Stimulated activated CD4-positive, alpha-beta T cell treated with anti-CD3 and anti-CD28 coated beads, TNF-alpha, amount 100 ng/mL, for 1 hour (primary cell): Measurements from ENCODE around the gene LENEP.
A peak's percentile ranks its signal among the peaks of the same experiment; 100 is the strongest.

ENCODE experiments used
- DNase-seq, 3 donors: peaks; one replicate each; pipeline ENCODE4 v3.0.0-alpha.2; 2020; ENCODE audit warnings: low read depth in 3 of 3, low spot score in 1 of 3

The LENEP gene, protein sequence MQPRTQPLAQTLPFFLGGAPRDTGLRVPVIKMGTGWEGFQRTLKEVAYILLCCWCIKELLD

DNA sequence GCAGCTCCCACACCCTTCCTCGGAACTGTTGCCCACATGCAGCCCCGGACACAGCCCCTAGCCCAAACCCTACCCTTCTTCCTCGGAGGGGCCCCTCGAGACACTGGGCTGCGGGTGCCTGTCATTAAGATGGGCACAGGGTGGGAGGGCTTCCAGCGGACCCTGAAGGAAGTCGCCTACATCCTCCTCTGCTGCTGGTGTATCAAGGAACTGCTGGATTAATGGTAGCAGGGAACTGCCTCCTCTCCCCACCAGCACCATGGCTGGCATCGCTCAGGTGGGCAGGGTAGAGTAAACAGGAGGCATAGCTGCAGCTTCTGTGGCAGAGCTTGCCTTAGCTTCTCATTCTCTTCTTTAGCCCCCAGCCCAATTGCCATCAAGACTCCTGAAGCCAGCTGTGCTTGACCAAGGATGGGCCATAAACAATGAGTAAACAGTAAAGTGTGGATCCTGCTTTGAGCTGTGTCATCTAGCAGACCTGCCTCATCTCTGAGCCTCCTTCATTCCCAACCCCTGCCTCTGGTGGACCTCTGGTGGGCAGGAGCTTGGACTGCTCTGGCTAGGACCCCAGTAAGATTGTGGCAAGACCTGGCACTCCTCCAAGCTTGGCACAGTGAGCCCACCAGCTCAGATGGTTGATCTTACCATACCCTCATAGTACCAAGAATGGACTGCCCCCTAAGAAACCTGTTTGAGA, at the start of gene LENEP:
LENEP (plus strand) TSS at position 15 of the 697 bp plus-strand sequence; CDS start at position 37, 22 bp downstream.
- DNase-seq, result no peak

DNA sequence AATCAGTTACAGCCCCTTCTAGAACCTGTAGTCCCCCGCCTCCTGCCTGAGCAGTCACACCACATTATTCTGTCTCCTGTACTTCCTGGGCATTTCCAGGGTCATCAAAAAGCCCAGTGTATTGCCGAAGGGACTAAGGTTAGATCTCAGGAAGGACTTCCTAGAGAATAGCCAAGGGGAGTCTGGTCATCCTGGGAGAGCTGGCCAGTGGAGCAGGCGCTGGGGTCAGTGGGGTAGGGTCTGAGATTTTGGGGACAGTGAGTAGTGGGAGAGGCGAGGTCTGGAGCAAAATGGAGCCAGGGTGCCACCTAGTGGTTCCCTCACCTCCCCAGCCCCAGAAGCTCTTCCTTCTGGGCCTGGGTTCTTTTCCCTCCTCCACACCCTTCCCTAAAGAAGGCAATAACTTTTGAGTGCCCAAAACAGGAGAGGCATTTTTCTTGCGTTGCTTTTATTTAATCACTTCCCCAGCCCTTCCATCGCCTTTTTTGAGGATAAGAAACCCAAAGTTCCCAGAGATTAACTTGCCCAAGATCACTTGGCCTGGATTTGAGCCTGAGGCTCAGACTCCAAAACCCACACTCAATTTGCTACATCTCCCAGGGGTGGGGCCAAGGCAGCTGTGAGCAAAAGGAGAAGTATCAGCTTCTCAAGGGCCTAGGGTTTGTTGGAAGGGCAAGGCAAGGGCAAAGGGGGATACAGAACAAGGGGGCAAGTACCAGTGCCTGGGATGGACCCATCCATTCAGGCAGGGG, 49.6 kb upstream of the LENEP start:
- no peak for DNase-seq

DNA sequence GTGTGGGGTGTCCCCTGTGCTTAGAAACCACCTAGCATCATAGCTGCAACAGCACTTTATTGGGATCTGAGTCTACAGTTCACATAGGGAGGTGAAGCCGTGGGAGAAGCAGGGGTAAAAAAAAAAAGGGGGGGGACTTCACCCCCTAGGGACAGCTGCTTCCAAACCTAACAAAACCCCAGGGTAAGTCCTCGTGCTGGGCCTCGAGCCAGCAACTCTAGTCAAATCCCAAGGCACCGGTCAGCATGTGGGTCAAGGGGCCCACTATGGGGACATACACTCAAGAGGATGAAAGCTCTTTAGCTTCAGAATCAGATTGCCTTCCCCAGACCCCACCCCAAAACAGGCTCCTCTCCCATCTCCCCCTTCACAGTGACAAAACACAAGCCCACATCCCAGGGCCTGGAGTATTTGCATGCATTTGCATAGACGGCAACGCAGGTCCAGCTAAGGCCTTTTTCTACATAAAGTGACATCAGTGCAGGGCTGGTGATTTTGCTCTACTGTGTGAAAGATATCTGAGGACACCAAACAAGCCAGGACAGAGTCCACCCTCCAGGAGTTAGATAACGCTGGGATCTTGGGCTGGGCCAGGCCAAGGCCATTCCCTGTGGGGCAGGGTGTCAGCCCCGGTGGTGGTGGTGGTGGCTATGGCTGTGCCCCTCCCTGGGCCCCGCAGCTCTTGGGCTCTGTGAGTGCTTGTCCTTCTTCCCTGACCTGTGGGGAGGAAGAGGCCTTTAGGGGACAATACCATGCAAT, 48.8 kb upstream of the LENEP start:
- DNase-seq, result no peak

GRCh38 chr1:154945160-154945961, 48.0 kb upstream of the LENEP start:
- DNase-seq, result no peak

GRCh38 chr1:154945962-154946850, 47.2 kb upstream of the LENEP start:
- DNase-seq, result no peak

DNA sequence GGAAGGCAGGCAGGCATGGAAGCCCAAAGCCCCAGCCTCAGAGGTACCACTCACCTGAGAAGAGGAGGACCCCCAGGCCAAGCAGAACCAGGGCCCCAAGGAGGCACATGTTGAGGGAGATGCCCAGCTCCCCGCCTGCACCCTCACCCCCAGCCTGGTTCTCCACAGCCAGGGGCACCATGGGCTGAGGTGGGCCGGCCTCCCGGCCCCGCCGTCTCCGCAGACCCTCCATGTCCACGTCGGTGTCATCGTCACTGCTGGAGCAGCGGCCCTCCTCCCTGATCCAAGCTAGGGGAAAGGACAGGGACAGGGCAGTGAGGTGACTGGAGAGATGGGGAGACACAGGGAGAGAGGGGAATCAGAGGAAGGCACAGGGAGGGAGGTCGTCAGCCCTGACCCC, 45.3 kb upstream of the LENEP start:
- DNase-seq, result no peak

GRCh38 chr1:154951901-154952657, 41.3 kb upstream of the LENEP start:
- DNase-seq, result peak in 1 of 3 donors; percentile 51

DNA sequence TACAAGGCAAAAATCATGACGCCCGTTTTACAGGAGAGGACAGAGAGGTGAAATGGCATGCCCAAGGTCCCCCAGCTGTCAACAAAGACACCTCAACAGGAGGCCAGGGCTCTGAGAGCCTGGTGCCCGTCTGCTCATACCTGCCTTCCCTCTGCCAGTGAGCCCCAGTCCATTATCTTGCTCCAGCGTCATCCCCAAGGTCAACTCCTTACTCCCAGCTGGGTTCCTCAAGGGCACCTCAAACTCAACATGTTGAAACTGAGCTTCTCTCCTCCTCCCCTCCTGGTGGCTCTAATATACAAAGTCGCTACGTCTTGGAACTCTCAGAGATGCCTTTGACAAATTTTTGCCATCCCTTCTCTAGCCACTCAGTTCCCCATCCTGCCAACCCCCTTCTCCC, 40.7 kb upstream of the LENEP start:
- no peak for DNase-seq

GRCh38 chr1:154953611-154954038, 39.8 kb upstream of the LENEP start:
- no peak for DNase-seq

GRCh38 chr1:154954541-154954940, 38.8 kb upstream of the LENEP start:
- DNase-seq, result no peak

DNA sequence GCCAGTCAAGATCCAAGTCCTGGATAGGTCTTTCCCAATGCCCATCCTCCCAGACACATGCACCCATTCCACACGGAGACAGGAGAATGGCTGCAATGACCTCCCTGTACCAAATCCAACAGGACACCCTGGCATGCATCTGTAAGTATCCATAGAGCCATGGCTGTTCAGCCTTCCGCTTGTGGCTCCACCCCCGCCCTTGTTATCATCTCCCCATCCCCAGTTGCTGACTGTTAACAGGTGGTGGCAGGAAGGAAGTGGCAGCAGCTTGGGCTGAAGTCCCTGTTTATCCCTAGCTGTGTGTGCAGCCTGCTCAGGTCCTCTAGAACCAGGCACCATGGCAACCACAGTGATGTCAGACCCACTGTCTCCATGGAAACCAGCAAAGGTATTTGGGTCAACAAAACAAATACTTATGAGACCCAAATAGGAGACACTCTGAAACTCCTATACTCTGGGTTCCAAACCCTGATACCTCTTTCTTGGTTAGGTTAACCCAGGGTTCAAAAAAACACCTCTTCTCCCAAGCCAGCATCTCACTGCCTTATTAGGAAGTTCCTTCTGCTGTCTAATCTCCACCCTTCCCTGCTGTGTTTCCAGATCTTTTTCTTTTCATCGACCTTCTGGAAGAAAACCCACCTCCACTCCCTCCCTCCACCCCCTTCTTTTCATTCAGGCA, 38.2 kb upstream of the LENEP start:
- peak in 2 of 3 donors; percentile 71 to 87 for DNase-seq

DNA sequence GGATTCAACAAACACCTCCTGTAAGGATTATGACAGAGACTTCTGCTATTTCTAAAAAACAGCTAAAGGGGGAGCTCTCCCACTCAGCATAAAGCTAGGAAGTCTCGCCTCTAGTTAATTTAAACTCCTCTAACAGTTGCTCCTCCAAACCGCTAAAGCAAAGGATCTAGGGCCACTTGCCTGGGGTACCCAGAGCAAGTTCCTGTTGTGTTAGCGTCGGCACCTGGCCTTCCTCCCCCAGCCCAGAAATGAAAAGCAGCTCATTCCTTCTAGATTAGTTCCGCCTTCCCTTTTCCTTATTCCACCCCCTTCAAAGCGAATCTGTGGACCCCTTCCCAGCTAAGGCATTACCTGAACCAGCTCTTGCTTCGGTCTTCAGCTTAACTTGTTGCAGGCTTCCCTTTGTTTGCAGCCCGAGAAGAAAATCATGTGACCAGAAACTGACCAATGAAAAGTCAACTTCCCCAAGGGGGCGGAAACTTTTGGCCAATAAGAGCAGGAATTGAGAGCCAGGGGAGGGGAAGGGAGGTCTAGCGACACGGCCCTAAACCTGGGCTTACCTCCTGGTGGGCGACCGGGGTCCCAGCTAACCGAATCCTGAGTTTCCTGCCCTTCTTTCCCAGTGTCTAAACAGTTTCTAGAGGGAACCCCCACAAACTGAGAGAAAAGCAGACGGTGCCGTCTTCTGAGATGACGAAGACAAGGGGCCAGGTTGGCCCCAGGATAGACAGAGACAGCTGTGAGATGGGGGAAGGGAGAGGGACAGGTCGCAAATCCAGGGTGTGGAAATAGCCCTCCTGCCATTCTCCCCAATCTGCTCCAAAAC, 37.5 kb upstream of the LENEP start, which contains the start of gene PBXIP1:
PBXIP1 (minus strand) TSS at position 382 of the 826 bp plus-strand sequence. CDS start 2,378 bp downstream, outside the sequence.
- peak in 2 of 3 donors; percentile 57 to 63 for DNase-seq

DNA sequence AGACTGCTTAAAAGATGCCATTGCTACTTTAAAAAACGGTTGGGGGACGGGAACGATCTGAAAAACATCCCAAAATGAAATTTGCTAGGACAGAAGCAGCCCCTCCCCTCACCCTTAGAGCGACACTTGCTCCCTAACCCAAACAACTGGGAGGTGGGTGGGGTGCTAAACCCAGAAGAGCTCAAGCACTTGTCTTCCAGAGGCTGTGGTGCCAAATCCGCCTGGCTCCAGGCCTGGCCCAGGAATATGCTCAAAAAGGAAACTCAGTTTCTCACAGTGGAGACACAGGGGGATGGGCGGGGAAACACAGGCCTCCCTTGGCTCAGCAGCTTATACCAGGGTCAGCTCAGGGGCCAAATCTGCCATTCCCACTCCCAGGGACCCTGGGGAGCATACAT, 36.8 kb upstream of the LENEP start:
- no peak for DNase-seq

- DNase-seq, result no peak
Observed at GRCh38 chr1:154957091-154957657, 36.2 kb upstream of the LENEP start.

DNA sequence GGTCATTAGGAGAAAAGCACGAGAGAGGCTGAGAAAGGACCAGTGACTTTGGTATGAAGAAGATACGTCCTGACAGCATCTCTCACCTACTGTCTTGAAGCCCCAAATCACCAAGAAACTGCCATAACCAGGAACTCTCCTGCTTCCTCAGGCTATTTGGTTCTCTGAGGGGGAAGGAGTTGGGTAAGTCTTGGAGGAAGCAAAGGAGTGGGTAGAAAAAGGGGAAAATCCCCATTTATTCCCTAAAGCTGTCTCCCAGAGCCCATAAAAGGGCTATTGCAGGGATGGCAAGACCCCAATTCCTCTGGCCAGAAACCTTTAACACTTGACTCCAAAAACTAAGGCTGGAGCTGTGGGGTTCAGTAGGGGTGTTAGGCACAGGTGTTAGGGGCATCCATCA, 35.4 kb upstream of the LENEP start:
- DNase-seq, result no peak

GRCh38 chr1:154958681-154959425, 34.5 kb upstream of the LENEP start:
- no peak for DNase-seq

- DNase-seq, result no peak
Observed at GRCh38 chr1:154959426-154959780, 34.0 kb upstream of the LENEP start.
